Endodermal cell (in vitro differentiated cells): ENCODE results near the gene SPACA4. TPM values are rescaled to one million over a fixed set of nuclear protein-coding genes. Genes with fewer than 3 reads are reported as not detected.

Experiments
- DNase-seq: peaks from one replicate; pipeline ENCODE4 v3.0.0-alpha.2; 2017
- H3K27ac ChIP-seq: 2 replicates; pipeline ENCODE4 v1.5.1; 2013; ENCODE audit warnings: mild to moderate bottlenecking, low read depth, low read length, moderate library complexity
- H3K27me3 ChIP-seq: 2 replicates; pipeline ENCODE4 v1.6.1; 2013; ENCODE audit warnings: mild to moderate bottlenecking, low read length, moderate library complexity; ENCODE audit not compliant: insufficient read depth, control insufficient read depth, poor library complexity, severe bottlenecking
- H3K36me3 ChIP-seq: 2 replicates; pipeline ENCODE4 v1.7.0; 2013; ENCODE audit warnings: mild to moderate bottlenecking, low read length, moderate library complexity; ENCODE audit not compliant: control insufficient read depth, insufficient read depth
- H3K4me1 ChIP-seq: one replicate; pipeline ENCODE4 v1.7.0; 2013; ENCODE audit warnings: low read length; ENCODE audit not compliant: control insufficient read depth, insufficient read depth
- H3K4me3 ChIP-seq: 2 replicates; pipeline ENCODE4 v1.5.1; 2013; ENCODE audit warnings: mild to moderate bottlenecking, low read length, moderate library complexity
- H3K9ac ChIP-seq: 2 replicates; pipeline ENCODE4 v1.6.1; 2013; ENCODE audit warnings: mild to moderate bottlenecking, low read length, moderate library complexity; ENCODE audit not compliant: poor library complexity, severe bottlenecking; ENCODE audit errors: extremely low read depth
- H3K9me3 ChIP-seq: 2 replicates; pipeline ENCODE4 v1.6.1; 2013; ENCODE audit warnings: mild to moderate bottlenecking, low read length, moderate library complexity; ENCODE audit not compliant: control insufficient read depth
- H3K27ac Mint-ChIP-seq: 2 replicates; pipeline ENCODE4 v1.8.0; 2020; ENCODE audit warnings: mixed read lengths
- H3K27me3 Mint-ChIP-seq: 2 replicates; pipeline ENCODE4 v1.8.0; 2021; ENCODE audit warnings: mild to moderate bottlenecking, mixed read lengths; ENCODE audit not compliant: insufficient read depth
- H3K36me3 Mint-ChIP-seq: 2 replicates; pipeline ENCODE4 v1.8.0; 2020; ENCODE audit warnings: low read depth, mixed read lengths
- H3K4me1 Mint-ChIP-seq: 2 replicates; pipeline ENCODE4 v1.8.0; 2020; ENCODE audit warnings: mixed read lengths
- H3K4me3 Mint-ChIP-seq: 2 replicates; pipeline ENCODE4 v1.8.0; 2020; ENCODE audit warnings: mild to moderate bottlenecking, moderate library complexity, mixed read lengths
- H3K9me3 Mint-ChIP-seq: 2 replicates; pipeline ENCODE4 v1.8.0; 2020; ENCODE audit warnings: mild to moderate bottlenecking, mixed read lengths
- CTCF ChIP-seq: fragments of 200-600 bp; sonication (generic); conservative IDR thresholded peaks from 2 replicates; pipeline ENCODE4 v1.5.0; 2021; ENCODE audit warnings: antibody characterized with exemption, mild to moderate bottlenecking
- WGBS, 2 experiments: methylation state at CpG; one replicate each; pipeline versions ENCODE4 v1.1.5 to v1.1.7; 2013; ENCODE audit warnings: missing lambda C conversion rate in 2 of 2, mixed read lengths in 1 of 2; ENCODE audit not compliant: insufficient coverage in 1 of 2, insufficient read length in 1 of 2; 5-methylcytosine and 5-hydroxymethylcytosine counted together
- total RNA-seq, 2 donors: library from RNA; stranded (reverse); fragmentation: NEBNext Ultra II Directional in 1 of 2; extraction: Animal tissue kit (Norgen Biotek cat#: 25700) in 1 of 2; gene quantifications; 2 replicates in 1 of 2; 3 replicates in 1 of 2; pipeline ENCODE4 v1.2.1, GENCODE V29; 2021

The SPACA4 gene
- total RNA-seq, 2 donors from 2014 or later, result not detected

- H3K4me3 ChIP-seq, result no peak overlapping the region
- no peak overlapping the region for H3K9ac ChIP-seq
- peaks cover 31% of the 10 kb centered on the region for H3K27me3 Mint-ChIP-seq
- no peaks in the 10 kb centered on the region for H3K4me1 ChIP-seq
- H3K27ac ChIP-seq, result no peak overlapping the region
- no peak for TF ChIP-seq CTCF
- H3K9me3 ChIP-seq, result no peaks in the 10 kb centered on the region
- no peaks in the 10 kb centered on the region for H3K27me3 ChIP-seq
- H3K27ac Mint-ChIP-seq, result no peak overlapping the region
- 85 to 92% methylated on average over 4 to 5 of the region's 5 CpGs for WGBS, 2 experiments
- H3K9me3 Mint-ChIP-seq, result peaks cover 2% of the 10 kb centered on the region
- peaks cover 21% of the 10 kb centered on the region for H3K4me1 Mint-ChIP-seq
- H3K36me3 ChIP-seq, result no peaks in the 10 kb centered on the region
- H3K36me3 Mint-ChIP-seq, result peaks cover 25% of the 10 kb centered on the region
- no peak for DNase-seq
- H3K4me3 Mint-ChIP-seq, result no peak overlapping the region
Observed at GRCh38 chr19:48642862-48643261, 36.3 kb downstream of the SPACA4 start.

- H3K9ac ChIP-seq, result no peak overlapping the region
- Mint-ChIP-seq H3K9me3 (no peaks in the 10 kb centered on the region), H3K36me3 (peaks cover 19% of the 10 kb centered on the region), H3K4me3 (peak overlapping the region; percentile 76), H3K27ac (no peak overlapping the region), H3K27me3 (peaks cover 19% of the 10 kb centered on the region), H3K4me1 (peaks cover 12% of the 10 kb centered on the region)
- H3K4me1 ChIP-seq, result no peaks in the 10 kb centered on the region
- WGBS, 2 experiments, result 67 to 87% methylated on average over 3 to 4 of the region's 4 CpGs
- DNase-seq, result no peak
- peak overlapping the region; percentile 86 for H3K4me3 ChIP-seq
- H3K9me3 ChIP-seq, result no peaks in the 10 kb centered on the region
- no peak overlapping the region for H3K27ac ChIP-seq
- H3K36me3 ChIP-seq, result no peaks in the 10 kb centered on the region
- TF ChIP-seq CTCF, result no peak
- no peaks in the 10 kb centered on the region for H3K27me3 ChIP-seq
Observed at GRCh38 chr19:48644355-48644754, 37.8 kb downstream of the SPACA4 start.

DNA sequence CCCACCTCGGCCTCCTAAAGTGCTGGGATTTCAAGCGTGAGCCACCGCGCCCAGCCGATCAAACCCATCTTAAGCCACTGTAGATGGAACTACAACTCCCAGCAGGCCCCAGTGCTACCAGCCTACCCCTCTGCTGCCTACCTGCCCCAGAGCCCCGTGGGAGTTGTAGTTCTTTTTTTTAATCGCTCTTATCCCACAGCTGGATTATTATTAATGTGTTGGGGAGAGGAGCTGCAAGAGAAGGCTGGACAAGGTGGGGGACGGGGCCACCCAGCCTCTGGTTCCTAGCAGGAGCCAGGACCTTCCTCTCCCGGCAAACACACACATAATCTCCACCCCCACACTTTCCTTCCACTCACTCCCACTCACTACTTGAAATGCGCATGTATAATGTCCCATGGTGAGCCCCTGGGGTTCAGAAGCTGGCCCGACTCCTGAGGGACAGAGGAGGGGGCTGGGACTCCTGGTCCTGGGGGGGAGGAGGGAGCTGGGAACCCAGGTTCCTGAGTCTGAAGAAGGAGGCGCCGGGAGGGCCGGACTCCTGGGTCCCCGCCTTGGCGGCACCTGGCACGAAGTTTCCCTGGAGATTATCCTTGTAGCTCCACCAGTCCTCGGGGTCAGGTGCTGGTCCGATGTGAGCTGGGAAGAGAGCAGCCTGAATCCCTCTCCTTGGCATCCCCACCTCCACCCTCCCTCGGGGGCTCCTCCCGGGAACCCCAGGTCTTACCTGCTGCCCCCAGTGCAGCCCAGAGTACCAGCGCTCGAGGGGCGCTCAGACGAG, 38.5 kb downstream of the SPACA4 start:
- 0 to 4% methylated on average over 9 to 23 of the region's 25 CpGs for WGBS, 2 experiments
- H3K4me1 Mint-ChIP-seq, result peaks cover 8% of the 10 kb centered on the region
- H3K27me3 ChIP-seq, result no peaks in the 10 kb centered on the region
- H3K9me3 Mint-ChIP-seq, result no peaks in the 10 kb centered on the region
- TF ChIP-seq CTCF, result no peak
- DNase-seq, result peak; percentile 90
- H3K27ac ChIP-seq, result no peak overlapping the region
- peak overlapping the region; percentile 40 for H3K9ac ChIP-seq
- H3K36me3 Mint-ChIP-seq, result peaks cover 15% of the 10 kb centered on the region
- peaks cover 12% of the 10 kb centered on the region for H3K27me3 Mint-ChIP-seq
- H3K9me3 ChIP-seq, result no peaks in the 10 kb centered on the region
- peak overlapping the region; percentile 76 for H3K4me3 Mint-ChIP-seq
- H3K36me3 ChIP-seq, result no peaks in the 10 kb centered on the region
- H3K27ac Mint-ChIP-seq, result peak overlapping the region; percentile 87
- H3K4me1 ChIP-seq, result no peaks in the 10 kb centered on the region
- peak overlapping the region; percentile 86 for H3K4me3 ChIP-seq
